T-helper 17 cell (primary cell): Measurements from ENCODE around the gene FTL. TPM values are rescaled to one million over a fixed set of nuclear protein-coding genes. Genes with fewer than 3 reads are reported as not detected.
A peak's percentile ranks its signal among the peaks of the same experiment; 100 is the strongest.

ENCODE experiments used
- ATAC-seq: fragments of 150-1000 bp; cut with Tn5 transposase; 2 replicates; pipeline ENCODE4 v1.10.0; 2021; ENCODE audit warnings: mild to moderate bottlenecking, moderate library complexity
- DNase-seq, 3 donors: peaks; one replicate each; pipeline versions ENCODE4 v3.0.0 to v3.0.0-alpha.2; 2020 to 2021
- H3K9me3 ChIP-seq: one replicate; pipeline ENCODE4 v1.7.0; 2013; ENCODE audit warnings: low read length, mild to moderate bottlenecking; ENCODE audit not compliant: control insufficient read depth, poor library complexity, severe bottlenecking
- H3K27ac Mint-ChIP-seq: one replicate; pipeline ENCODE4 v1.8.0; 2022; ENCODE audit warnings: mild to moderate bottlenecking, moderate library complexity, mixed read lengths
- H3K27me3 Mint-ChIP-seq: one replicate; pipeline ENCODE4 v1.8.0; 2022; ENCODE audit warnings: mixed read lengths
- H3K36me3 Mint-ChIP-seq: one replicate; pipeline ENCODE4 v1.8.0; 2022; ENCODE audit warnings: low read depth, mixed read lengths
- H3K4me1 Mint-ChIP-seq: one replicate; pipeline ENCODE4 v1.8.0; 2022; ENCODE audit warnings: mild to moderate bottlenecking, mixed read lengths
- H3K4me3 Mint-ChIP-seq: one replicate; pipeline ENCODE4 v1.8.0; 2022; ENCODE audit warnings: mild to moderate bottlenecking, moderate library complexity, mixed read lengths
- total RNA-seq, 4 donors: library from RNA in 2 of 4; stranded (reverse) in 2 of 4; gene quantifications; one replicate each; pipeline ENCODE4 v1.2.3 and lab custom pipeline; 2022 to 2026

FTL gene
- total RNA-seq, 2 donors from 2014 or later, result 612 to 898 TPM

GRCh38 chr19:48964205-48965039 lies 687 bp upstream of the FTL start:
- Mint-ChIP-seq H3K36me3 (peaks cover 4% of the 10 kb centered on the region), H3K27ac (peak overlapping the region; percentile 99), H3K4me3 (peak overlapping the region; percentile 99), H3K4me1 (peaks cover 53% of the 10 kb centered on the region), H3K27me3 (no peaks in the 10 kb centered on the region)
- DNase-seq, result no peak
- no peak for ATAC-seq
- no peaks in the 10 kb centered on the region for H3K9me3 ChIP-seq

- Mint-ChIP-seq H3K27me3 (no peaks in the 10 kb centered on the region), H3K27ac (peak overlapping the region; percentile 99), H3K4me3 (peak overlapping the region; percentile 99), H3K4me1 (peaks cover 56% of the 10 kb centered on the region), H3K36me3 (peaks cover 4% of the 10 kb centered on the region)
- DNase-seq, result peak; percentile 71 to 80 (median 78)
- ATAC-seq, result peak; percentile 84
- no peaks in the 10 kb centered on the region for H3K9me3 ChIP-seq
Measured at GRCh38 chr19:48965806-48966540, 864 bp downstream of the FTL start.

DNA sequence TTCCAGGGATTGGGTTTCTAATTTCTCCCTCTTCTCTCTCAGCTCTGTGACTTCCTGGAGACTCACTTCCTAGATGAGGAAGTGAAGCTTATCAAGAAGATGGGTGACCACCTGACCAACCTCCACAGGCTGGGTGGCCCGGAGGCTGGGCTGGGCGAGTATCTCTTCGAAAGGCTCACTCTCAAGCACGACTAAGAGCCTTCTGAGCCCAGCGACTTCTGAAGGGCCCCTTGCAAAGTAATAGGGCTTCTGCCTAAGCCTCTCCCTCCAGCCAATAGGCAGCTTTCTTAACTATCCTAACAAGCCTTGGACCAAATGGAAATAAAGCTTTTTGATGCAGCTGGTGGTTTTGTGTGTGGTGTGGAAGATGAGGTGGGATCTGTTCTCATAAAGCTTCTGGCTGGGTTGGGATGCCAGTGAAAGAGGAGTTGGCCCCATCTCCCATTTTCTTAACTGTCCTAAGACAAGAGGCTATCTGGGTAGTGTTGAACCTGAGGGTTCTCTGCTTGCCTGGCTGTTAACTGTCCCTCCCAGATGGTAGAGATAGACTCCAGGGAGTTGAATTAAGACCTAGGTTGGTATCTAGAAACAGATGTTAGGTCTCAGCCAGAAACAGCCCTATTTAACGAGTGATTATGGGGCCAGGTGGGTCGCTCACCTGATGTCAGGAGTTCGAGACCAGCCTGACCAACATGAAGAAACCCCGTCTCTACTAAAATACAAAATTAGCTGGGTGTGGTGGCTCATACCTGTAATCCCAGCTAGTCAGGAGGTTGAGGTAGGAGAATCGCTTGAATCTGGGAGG lies 1.6 kb downstream of the FTL start:
- ATAC-seq, result no peak
- Mint-ChIP-seq H3K36me3 (peaks cover 4% of the 10 kb centered on the region), H3K4me1 (peaks cover 53% of the 10 kb centered on the region)

DNA sequence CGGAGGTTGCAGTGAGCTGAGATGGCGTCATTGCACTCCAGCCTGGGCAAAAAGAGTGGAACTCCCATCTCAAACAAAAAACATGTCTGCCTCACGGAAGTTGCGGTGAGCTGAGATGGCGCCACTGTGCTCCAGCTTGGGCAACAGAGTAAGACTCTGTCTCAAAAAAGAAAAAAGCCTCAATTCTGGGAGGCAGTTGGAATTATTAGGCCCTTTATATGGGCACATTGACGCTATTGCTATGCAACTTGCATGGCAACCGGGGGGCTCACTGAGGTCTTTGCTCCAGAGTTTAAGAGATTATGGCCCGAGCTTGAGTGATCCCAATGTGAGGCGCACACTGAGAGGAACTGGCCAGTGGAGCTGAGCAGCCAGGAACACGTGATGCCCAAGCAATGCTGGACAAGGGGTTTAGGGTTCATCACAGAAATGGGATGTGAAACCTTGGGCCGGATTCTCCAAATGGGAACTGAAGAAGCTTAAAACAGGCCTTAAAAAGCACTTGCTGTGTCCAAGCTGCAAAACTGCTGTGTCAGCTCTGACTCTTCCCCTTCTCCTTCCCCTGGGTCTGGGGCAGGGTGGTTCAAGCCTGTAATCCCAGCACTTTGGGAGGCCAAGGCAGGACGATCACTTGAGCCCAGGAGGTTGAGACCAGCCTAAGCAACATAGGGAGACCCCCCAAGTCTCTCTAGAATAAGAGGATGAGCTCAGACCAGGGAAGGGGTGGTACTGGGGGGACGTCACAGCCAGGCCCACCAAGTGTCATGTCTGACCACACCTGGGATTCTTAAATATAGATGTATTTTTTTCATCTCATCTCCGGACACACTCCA lies 2.5 kb downstream of the FTL start:
- Mint-ChIP-seq H3K27me3 (no peaks in the 10 kb centered on the region), H3K27ac (no peak overlapping the region), H3K4me1 (peaks cover 45% of the 10 kb centered on the region), H3K36me3 (peaks cover 4% of the 10 kb centered on the region), H3K4me3 (peak overlapping the region; percentile 99)
- ATAC-seq (no peak), DNase-seq (no peak)
- no peaks in the 10 kb centered on the region for H3K9me3 ChIP-seq

More for the DNA sequence above, 1.6 kb downstream of the FTL start:
- no peaks in the 10 kb centered on the region for H3K9me3 ChIP-seq
- Mint-ChIP-seq H3K27me3 (no peaks in the 10 kb centered on the region), H3K27ac (no peak overlapping the region), H3K4me3 (peak overlapping the region; percentile 99)
- DNase-seq, result no peak

DNA sequence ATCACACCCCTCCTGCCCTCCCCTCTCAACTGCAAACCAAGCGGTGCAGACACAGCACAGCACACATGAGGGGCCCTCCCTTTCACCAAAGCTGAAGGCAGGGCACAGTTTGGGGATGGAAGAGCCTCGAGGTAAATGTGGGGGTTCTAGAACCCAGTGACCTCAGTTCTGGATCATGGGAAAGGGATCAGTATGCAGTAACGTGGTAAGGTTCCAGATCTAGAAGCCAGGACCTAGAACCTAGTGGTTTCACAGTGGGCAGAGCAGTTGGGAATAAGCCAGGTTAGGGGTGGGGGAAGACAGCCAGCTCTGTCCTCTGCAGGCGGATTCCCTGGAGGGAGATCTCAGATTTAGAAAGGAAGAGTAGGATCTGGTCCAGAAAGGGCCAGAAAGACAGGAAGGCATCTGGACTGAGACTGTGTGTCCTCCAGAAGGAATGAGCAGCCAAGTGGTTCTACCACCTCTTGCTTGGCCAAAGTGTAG lies 3.1 kb downstream of the FTL start:
- Mint-ChIP-seq H3K4me1 (peaks cover 39% of the 10 kb centered on the region), H3K4me3 (no peak overlapping the region)
- no peak for ATAC-seq

GRCh38 chr19:48968813-48969218 lies 3.7 kb downstream of the FTL start:
- no peak for DNase-seq
- H3K27ac Mint-ChIP-seq, result no peak overlapping the region
- no peaks in the 10 kb centered on the region for H3K9me3 ChIP-seq
- H3K4me1 Mint-ChIP-seq, result peaks cover 35% of the 10 kb centered on the region
- no peaks in the 10 kb centered on the region for H3K27me3 Mint-ChIP-seq
- no peak for ATAC-seq
- H3K4me3 Mint-ChIP-seq, result no peak overlapping the region
- peaks cover 4% of the 10 kb centered on the region for H3K36me3 Mint-ChIP-seq

More for the DNA sequence above, 3.1 kb downstream of the FTL start:
- H3K36me3 Mint-ChIP-seq, result peaks cover 4% of the 10 kb centered on the region
- H3K27me3 Mint-ChIP-seq, result no peaks in the 10 kb centered on the region
- H3K9me3 ChIP-seq, result no peaks in the 10 kb centered on the region
- no peak overlapping the region for H3K27ac Mint-ChIP-seq
- no peak for DNase-seq

DNA sequence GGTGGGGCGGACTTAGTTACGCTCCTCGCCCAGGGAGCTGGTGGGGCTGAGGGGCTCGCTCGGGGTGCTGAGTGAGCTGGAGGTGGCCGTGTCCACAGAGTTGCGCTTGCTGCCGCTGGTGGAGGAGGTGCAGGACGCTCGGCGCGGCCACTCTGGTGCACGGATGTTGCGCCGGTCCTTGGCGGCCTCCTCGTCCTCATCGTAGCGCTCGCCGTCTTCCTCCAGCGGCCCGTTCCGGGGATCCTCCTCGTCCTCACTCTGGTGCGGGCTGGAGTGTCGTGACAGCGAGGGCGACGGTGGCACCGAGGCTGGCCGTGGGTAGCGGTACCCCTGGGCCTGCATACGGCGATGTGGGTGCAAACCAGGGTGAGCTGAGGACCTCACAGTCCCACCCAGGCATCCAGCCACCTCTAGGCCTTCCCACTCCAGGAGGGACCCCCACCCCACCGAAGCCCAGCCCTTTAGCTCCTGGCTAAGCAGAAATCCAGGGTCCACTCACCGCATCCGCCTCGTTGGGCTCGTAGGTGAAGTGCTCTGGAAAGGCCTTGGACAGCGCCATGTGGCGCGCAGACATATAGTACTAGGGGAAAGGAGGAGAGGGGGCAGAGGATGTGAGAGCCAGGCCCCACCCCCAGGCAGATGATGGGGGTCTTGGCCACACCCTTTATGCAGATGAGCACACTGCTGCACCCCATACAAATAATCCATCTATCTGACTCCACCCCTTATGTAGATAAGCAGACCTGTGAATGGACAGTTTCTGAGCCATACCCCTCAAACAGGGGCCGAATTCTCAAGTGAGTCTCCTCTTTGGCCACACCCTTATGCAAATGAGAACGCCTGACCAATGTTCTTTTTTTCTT lies 4.4 kb downstream of the FTL start:
- Mint-ChIP-seq H3K4me1 (peaks cover 28% of the 10 kb centered on the region), H3K4me3 (no peak overlapping the region), H3K27me3 (no peaks in the 10 kb centered on the region), H3K36me3 (peaks cover 4% of the 10 kb centered on the region), H3K27ac (no peak overlapping the region)
- ATAC-seq (no peak), DNase-seq (no peak)
- no peaks in the 10 kb centered on the region for H3K9me3 ChIP-seq

DNA sequence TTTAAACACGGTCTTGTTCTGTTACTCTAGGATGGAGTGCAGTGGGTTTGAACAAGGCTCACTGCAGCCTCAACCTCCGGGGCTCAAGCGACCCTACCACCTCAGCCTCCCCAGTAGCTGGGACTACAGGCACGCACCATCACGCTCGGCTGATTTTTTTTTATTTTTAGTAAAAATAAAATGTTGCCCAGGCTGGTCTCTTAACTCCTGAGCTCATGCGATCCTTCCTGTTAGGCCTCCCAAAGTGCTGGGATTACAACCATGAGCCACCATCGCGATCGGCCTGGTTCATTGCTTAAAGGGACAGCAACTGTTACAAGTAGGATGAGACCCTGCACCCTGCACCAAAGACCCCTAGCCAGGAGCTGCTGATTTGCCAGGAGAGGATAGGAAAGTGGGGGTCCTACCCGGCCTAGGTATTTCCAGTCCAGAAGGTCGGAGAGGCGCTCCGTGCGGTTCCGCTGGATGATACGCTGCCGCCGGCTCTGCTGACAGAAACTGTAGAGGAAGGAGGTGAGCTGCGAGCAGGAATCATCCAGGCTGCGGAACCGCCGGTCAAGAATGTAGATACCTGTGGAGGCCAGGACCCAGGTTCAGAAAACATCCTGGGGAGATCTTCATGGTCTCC lies 5.1 kb downstream of the FTL start:
- Mint-ChIP-seq H3K4me1 (peaks cover 22% of the 10 kb centered on the region), H3K27ac (no peak overlapping the region), H3K27me3 (no peaks in the 10 kb centered on the region), H3K4me3 (no peak overlapping the region), H3K36me3 (peaks cover 4% of the 10 kb centered on the region)
- H3K9me3 ChIP-seq, result no peaks in the 10 kb centered on the region
- ATAC-seq (no peak), DNase-seq (no peak)

DNA sequence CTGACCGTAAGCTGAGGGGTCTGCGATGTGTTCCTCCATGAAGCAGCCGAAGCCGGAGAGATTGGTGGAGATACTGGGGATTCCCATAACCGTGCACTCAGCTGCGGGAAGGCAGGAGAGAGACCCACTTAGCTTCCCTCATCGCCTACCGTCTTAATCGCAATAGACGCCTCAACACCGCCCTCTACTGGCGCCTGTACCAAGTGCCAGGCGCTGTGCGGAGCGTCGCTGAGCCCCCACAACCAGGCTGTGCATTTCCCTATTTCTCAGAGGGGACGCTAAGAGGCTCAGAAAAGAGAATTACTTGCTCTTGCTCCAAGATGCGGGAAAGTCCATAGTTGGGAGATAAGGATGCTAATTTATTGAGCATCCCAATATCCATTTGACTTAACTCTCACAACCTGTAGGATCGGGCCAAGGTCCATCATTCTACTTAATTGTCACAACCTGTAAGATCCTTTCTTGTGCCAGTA lies 5.8 kb downstream of the FTL start:
- Mint-ChIP-seq H3K27ac (no peak overlapping the region), H3K36me3 (peaks cover 4% of the 10 kb centered on the region), H3K4me3 (no peak overlapping the region), H3K4me1 (peaks cover 15% of the 10 kb centered on the region), H3K27me3 (no peaks in the 10 kb centered on the region)
- ATAC-seq, result peak; percentile 88
- DNase-seq, result peak; percentile 67 to 77 (median 70)
- no peaks in the 10 kb centered on the region for H3K9me3 ChIP-seq

DNA sequence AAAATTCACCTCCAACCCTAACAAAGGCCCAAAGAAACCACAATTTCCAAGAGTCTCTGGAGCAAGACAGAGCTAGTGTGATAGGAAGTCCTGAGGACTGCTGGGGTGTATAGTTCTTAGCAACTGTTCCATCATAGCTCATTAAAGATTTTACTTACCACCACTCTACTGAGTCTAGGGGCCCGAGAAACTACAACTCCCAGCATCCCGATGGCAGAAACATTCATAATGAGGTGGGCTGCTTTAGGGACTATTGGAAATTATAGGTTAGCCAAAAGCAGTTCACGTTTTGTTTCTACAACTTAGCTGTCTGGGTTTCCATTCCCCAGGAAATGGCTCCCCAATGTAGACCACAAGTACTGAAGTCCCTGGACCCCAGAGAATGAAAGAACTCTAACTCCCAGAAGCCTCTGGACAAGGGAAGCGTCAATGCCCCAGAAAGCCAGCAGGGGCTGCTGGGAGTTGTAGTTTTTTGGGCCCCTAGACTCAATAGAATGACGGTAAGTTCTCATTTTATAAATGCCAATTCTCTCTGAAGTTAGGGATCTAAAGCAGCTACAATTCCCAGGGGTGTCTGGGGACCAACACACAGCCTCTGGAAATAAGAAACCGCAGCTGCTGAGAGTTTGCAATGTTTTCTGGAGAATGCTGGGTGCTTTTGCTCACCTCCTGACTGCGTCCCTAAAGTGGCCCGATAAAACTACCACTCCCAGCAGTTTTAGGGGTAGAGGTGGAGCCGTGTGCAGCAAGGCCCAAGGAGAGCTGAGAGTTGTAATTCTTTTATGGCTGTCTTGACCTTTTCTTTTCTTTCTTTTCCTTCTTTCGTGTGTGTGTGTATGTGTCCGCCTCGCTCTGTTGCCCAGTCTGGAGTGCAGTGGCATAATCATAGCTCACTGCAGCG lies 11.1 kb downstream of the FTL start:
- no peaks in the 10 kb centered on the region for H3K27me3 Mint-ChIP-seq
- DNase-seq (no peak), ATAC-seq (peak; percentile 87)
- H3K4me3 Mint-ChIP-seq, result no peak overlapping the region
- H3K4me1 Mint-ChIP-seq, result peaks cover 2% of the 10 kb centered on the region
- H3K36me3 Mint-ChIP-seq, result peaks cover 2% of the 10 kb centered on the region
- H3K9me3 ChIP-seq, result no peaks in the 10 kb centered on the region
- H3K27ac Mint-ChIP-seq, result no peak overlapping the region
